ENCODE results near the gene ANKRD44.

Gene ANKRD44

DNA sequence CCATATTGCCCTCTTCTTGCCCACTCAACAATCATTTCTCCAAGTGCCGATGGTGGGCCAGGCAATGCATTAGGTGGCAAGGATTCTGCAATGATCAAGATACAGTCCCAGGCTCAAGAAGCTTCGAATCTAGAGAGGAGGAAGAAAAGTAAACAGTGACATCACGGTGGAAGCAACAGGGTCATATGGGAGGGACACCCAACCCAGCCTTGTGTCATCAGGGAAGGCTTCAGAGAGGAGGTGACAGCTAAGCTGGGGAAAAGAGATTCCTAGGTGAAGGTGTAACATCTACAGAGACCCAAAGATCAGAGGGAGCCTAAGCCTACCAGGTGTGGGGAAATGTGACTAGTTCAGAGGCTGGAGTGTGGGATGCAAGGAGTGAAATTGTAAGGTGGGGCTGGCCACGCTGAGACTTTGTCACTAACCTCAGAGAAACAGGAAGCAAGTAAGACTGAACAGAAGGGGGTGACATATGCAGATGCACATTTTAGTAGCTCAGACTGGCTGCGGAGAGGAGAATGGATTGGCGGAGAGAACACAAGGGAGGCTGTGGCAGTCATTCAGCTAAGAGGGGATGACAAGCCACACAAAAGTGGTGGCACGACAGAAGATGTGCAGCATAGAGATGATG is 104.9 kb downstream of the ANKRD44 start:
- Histone ChIP-seq H3K27ac (ENCODE audit: low read depth, low read length) (no peak overlapping the region), H3K4me1 (ENCODE audit: control insufficient read depth, insufficient read depth, low read length) (no peaks in the 10 kb centered on the region), H3K36me3 (ENCODE audit: control insufficient read depth, insufficient read depth, low read length) (no peaks in the 10 kb centered on the region), H3K9me3 (ENCODE audit: control insufficient read depth, insufficient read depth, low read length) (no peaks in the 10 kb centered on the region), H3K27me3 (ENCODE audit: control insufficient read depth, insufficient read depth, low read length) (no peaks in the 10 kb centered on the region), H3K4me3 (ENCODE audit: low read depth, low read length) (no peak overlapping the region), H3K9ac (ENCODE audit: low read depth, low read length) (no peak overlapping the region)

DNA sequence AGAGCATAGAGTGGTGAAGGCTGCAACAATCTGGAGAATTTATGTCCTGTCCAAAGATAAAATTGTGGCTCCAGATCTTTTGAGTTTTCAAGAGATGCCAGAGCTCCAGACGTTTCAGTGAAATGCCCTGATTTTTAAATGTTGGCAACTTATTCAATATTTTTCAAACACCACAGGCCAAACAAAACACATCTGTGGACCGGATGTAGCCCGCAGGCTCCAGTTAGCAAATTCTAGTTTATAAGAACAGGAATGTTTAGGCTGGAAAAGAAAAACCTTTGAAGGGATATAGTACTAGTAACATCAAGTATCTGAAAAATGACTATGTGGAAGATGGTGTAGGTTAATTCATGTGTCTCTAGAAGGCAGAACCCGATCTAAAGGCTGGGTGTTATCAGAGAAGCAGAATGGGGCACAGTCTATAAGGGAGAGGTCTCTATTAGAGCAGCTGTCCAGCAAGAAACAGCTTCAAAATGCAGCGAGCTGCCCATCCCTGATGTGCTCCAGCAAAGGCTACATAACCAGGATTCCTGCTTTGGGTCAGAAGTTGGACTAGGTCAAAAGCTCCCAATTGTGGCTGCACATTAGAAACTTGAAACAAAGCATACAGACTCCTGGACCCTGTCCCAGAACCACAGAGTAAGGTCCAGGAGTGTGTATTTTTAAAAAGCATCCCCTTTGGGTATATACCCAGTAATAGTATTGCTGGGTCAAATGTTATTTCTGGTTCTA is 105.9 kb downstream of the ANKRD44 start:
- Histone ChIP-seq H3K9ac (ENCODE audit: low read depth, low read length) (no peak overlapping the region), H3K27me3 (ENCODE audit: control insufficient read depth, insufficient read depth, low read length) (no peaks in the 10 kb centered on the region), H3K27ac (ENCODE audit: low read depth, low read length) (no peak overlapping the region), H3K4me1 (ENCODE audit: control insufficient read depth, insufficient read depth, low read length) (no peaks in the 10 kb centered on the region), H3K36me3 (ENCODE audit: control insufficient read depth, insufficient read depth, low read length) (no peaks in the 10 kb centered on the region), H3K4me3 (ENCODE audit: low read depth, low read length) (no peak overlapping the region), H3K9me3 (ENCODE audit: control insufficient read depth, insufficient read depth, low read length) (no peaks in the 10 kb centered on the region)

DNA sequence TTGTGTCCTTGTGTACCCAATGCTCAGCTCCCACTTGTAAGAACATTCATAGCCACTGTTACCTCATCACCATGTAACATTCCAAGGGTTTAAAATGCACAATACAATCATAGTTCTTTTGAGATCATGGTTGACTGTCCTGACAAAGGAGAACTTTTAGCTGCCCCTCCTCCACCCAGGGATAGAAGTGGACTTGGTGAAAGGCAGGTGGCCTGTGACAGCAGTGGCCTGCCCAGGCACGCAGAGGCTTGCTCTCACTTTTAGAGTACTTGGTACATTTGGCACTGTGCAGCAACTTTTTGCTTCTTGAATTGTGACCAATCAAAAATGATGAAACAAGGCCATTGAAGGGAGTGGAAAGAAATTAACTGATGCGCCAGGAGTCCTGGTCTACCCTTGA is 108.7 kb downstream of the ANKRD44 start:
- Histone ChIP-seq H3K4me3 (ENCODE audit: low read depth, low read length) (no peak overlapping the region), H3K36me3 (ENCODE audit: control insufficient read depth, insufficient read depth, low read length) (no peaks in the 10 kb centered on the region), H3K27me3 (ENCODE audit: control insufficient read depth, insufficient read depth, low read length) (no peaks in the 10 kb centered on the region), H3K9ac (ENCODE audit: low read depth, low read length) (no peak overlapping the region), H3K9me3 (ENCODE audit: control insufficient read depth, insufficient read depth, low read length) (no peaks in the 10 kb centered on the region), H3K4me1 (ENCODE audit: control insufficient read depth, insufficient read depth, low read length) (no peaks in the 10 kb centered on the region), H3K27ac (ENCODE audit: low read depth, low read length) (no peak overlapping the region)

DNA sequence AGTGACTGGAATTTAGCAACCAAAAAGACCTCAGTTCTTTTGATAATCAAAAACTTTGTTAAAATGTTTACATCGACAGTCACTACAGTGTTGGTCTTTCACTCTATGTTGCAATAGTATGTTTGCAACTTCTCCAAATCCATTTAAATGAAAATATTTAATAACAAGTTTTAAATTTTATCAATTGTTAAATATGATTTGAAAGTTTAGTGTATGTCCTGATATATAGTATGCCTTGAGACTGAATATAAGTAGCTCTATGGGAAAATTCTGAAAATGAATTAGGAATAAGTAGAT is 109.9 kb downstream of the ANKRD44 start:
- no peaks in the 10 kb centered on the region for H3K4me1 ChIP-seq (ENCODE audit: control insufficient read depth, insufficient read depth, low read length)
- H3K9me3 ChIP-seq (ENCODE audit: control insufficient read depth, insufficient read depth, low read length) = no peaks in the 10 kb centered on the region
- H3K4me3 ChIP-seq (ENCODE audit: low read depth, low read length) = no peak overlapping the region
- no peak overlapping the region for H3K9ac ChIP-seq (ENCODE audit: low read depth, low read length)
- H3K27ac ChIP-seq (ENCODE audit: low read depth, low read length) = no peak overlapping the region
- no peaks in the 10 kb centered on the region for H3K27me3 ChIP-seq (ENCODE audit: control insufficient read depth, insufficient read depth, low read length)
- no peaks in the 10 kb centered on the region for H3K36me3 ChIP-seq (ENCODE audit: control insufficient read depth, insufficient read depth, low read length)

DNA sequence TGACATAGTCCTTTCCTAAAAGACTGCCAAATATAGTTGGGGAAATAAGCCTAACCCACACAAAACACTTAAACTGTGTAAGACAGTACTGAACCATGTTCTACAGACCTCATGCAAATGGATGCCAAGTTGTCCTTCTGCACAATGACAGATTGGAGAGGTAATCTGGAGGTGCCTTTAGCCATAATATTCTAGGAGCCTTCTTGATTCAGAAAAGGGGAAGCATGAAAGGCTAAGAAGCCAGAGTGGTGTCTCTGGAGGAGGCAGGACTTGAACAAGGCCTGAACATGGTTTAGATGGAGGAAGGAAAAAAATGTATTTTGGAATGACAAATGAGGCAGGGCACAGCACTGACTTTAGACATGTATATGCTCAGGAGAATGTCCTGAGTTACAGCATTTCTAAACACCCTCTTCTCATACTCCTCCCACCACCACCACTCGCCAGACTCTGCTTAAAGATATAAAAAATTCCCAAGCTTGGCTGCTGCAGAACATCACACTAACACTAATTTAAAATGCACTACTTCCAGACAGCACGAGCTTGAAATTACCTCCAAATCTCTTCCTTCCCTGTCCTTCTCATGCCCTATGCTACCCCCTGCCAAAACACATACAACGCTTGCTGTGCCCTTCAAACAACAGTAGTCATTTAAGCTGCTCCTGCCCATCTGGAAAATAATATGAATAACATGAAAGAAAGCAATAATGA is 110.4 kb downstream of the ANKRD44 start:
- Histone ChIP-seq H3K27ac (ENCODE audit: low read depth, low read length) (no peak overlapping the region), H3K36me3 (ENCODE audit: control insufficient read depth, insufficient read depth, low read length) (no peaks in the 10 kb centered on the region), H3K4me1 (ENCODE audit: control insufficient read depth, insufficient read depth, low read length) (no peaks in the 10 kb centered on the region), H3K27me3 (ENCODE audit: control insufficient read depth, insufficient read depth, low read length) (no peaks in the 10 kb centered on the region), H3K9me3 (ENCODE audit: control insufficient read depth, insufficient read depth, low read length) (no peaks in the 10 kb centered on the region), H3K9ac (ENCODE audit: low read depth, low read length) (no peak overlapping the region), H3K4me3 (ENCODE audit: low read depth, low read length) (no peak overlapping the region)

DNA sequence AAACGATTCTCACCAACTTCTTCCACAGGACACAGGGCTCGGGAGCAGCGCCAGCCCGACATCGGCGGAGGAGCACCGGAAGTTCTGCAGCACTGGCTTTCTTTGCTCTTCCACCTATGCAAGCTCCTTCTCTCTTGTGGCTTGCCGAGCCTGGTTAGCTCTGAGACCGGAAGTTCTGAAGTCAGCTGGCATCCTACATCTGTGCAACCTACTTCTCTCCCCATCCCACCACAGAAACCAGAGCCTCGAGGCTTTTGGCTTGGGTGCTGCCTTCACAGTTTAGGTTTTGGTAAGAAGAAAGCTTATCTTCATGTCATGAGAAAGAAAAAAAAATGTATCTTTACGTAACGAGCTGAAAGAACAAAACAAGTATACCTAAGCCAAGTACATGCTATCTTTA is 111.7 kb downstream of the ANKRD44 start:
- Histone ChIP-seq H3K36me3 (ENCODE audit: control insufficient read depth, insufficient read depth, low read length) (no peaks in the 10 kb centered on the region), H3K27me3 (ENCODE audit: control insufficient read depth, insufficient read depth, low read length) (no peaks in the 10 kb centered on the region), H3K4me3 (ENCODE audit: low read depth, low read length) (no peak overlapping the region), H3K4me1 (ENCODE audit: control insufficient read depth, insufficient read depth, low read length) (no peaks in the 10 kb centered on the region), H3K9me3 (ENCODE audit: control insufficient read depth, insufficient read depth, low read length) (no peaks in the 10 kb centered on the region), H3K27ac (ENCODE audit: low read depth, low read length) (no peak overlapping the region), H3K9ac (ENCODE audit: low read depth, low read length) (no peak overlapping the region)

DNA sequence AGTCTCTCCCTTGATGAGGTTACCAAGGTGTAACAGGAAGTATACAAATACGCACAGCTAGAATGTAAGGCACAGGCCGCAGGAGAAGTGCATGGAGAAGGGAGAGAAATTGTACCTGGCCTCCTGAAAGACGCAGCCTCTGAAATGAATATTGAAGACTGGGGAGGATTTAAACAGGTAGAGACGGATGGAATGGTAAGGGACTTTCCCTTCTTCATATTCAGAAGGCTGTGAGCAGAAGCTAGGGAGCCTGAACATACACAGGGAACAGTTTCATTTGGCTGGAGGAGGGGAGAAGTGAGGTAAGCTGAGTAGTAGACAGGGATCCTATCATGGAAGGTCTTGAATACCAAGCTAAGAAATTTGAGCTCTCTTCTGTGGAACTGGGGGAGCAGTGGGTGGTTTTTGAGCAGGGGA is 112.7 kb downstream of the ANKRD44 start:
- Histone ChIP-seq H3K27ac (ENCODE audit: low read depth, low read length) (no peak overlapping the region), H3K4me1 (ENCODE audit: control insufficient read depth, insufficient read depth, low read length) (no peaks in the 10 kb centered on the region), H3K4me3 (ENCODE audit: low read depth, low read length) (no peak overlapping the region), H3K9ac (ENCODE audit: low read depth, low read length) (no peak overlapping the region), H3K36me3 (ENCODE audit: control insufficient read depth, insufficient read depth, low read length) (no peaks in the 10 kb centered on the region), H3K9me3 (ENCODE audit: control insufficient read depth, insufficient read depth, low read length) (no peaks in the 10 kb centered on the region), H3K27me3 (ENCODE audit: control insufficient read depth, insufficient read depth, low read length) (no peaks in the 10 kb centered on the region)

DNA sequence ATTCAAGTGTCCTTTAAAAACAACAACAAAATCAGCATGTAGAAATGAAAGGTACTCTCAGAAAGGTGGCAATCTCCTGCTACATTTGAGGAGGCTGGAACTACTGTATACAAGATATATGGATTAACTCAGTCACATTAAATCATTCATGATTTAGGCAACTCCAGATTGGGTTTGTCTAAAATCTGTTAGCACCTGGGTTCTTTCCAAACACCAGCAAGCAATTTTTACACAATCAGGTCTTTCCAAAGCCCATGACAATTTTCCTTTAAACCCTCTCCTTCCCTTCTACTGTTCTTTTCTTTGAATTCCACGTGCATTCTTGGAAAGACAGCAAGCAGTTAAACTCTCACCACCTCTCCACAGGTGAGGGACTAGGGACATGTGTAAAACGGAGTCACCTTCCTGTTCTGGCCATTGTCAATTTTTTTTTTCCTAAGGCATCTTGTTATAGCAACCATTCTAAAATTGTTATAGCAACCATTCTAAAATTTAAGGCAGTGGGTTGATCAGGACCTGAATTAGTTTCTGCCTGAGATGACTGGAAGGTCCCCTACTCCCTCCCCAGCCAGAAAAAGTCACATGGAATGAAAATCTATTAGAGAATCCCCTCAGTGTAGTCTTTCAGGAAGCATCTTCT is 113.9 kb downstream of the ANKRD44 start:
- H3K9me3 ChIP-seq (ENCODE audit: control insufficient read depth, insufficient read depth, low read length) = no peaks in the 10 kb centered on the region
- no peak overlapping the region for H3K9ac ChIP-seq (ENCODE audit: low read depth, low read length)
- peaks cover 2% of the 10 kb centered on the region; the same call in 1 of the 2 replicates for H3K4me1 ChIP-seq (ENCODE audit: control insufficient read depth, insufficient read depth, low read length)
- no peak overlapping the region for H3K27ac ChIP-seq (ENCODE audit: low read depth, low read length)
- H3K27me3 ChIP-seq (ENCODE audit: control insufficient read depth, insufficient read depth, low read length) = no peaks in the 10 kb centered on the region
- no peak overlapping the region for H3K4me3 ChIP-seq (ENCODE audit: low read depth, low read length)
- H3K36me3 ChIP-seq (ENCODE audit: control insufficient read depth, insufficient read depth, low read length) = no peaks in the 10 kb centered on the region

DNA sequence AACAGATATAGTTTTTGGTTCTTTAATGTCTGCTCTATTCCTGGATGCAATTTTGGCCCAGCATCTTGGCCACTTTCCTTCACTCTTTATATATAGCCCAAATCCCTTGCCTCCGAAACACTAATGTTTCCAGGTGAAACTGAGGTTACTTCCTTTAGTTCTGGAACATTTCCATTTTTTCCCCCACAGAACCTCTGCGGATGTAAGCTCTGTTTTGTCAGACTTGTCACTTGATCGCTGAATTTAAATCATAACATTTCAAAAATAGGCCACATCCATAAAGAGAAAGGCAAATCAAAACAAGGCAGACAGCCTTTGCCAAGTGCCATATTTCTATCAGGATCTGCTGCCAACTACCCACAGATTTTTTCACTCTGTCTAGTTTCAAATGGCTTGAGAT is 115.1 kb downstream of the ANKRD44 start:
- no peaks in the 10 kb centered on the region for H3K9me3 ChIP-seq (ENCODE audit: control insufficient read depth, insufficient read depth, low read length)
- no peak overlapping the region for H3K9ac ChIP-seq (ENCODE audit: low read depth, low read length)
- H3K4me1 ChIP-seq (ENCODE audit: control insufficient read depth, insufficient read depth, low read length) = peaks cover 3% of the 10 kb centered on the region; the same call in 1 of the 2 replicates
- no peak overlapping the region for H3K4me3 ChIP-seq (ENCODE audit: low read depth, low read length)
- no peaks in the 10 kb centered on the region for H3K36me3 ChIP-seq (ENCODE audit: control insufficient read depth, insufficient read depth, low read length)
- no peaks in the 10 kb centered on the region for H3K27me3 ChIP-seq (ENCODE audit: control insufficient read depth, insufficient read depth, low read length)
- H3K27ac ChIP-seq (ENCODE audit: low read depth, low read length) = no peak overlapping the region

DNA sequence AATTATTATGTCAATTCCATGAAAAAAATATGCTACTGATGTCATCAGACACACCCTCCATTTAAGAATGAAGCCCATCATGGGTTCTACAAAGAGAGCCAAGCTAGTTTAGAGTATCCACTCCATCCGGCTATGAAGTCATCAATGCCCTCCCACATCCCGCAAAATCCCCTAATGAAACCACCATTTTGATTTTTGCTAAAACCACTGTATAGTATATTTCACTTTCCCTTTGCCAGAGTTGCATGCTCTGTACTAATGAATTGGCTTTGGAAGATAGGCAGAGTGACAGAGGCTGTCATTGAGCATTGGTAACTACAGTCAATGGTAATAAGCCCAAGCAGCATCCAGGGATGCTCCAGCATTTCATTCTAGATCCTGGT is 118.6 kb downstream of the ANKRD44 start:
- Histone ChIP-seq H3K4me3 (ENCODE audit: low read depth, low read length) (no peak overlapping the region), H3K27ac (ENCODE audit: low read depth, low read length) (no peak overlapping the region), H3K9me3 (ENCODE audit: control insufficient read depth, insufficient read depth, low read length) (no peaks in the 10 kb centered on the region), H3K4me1 (ENCODE audit: control insufficient read depth, insufficient read depth, low read length) (peaks cover 11% of the 10 kb centered on the region), H3K9ac (ENCODE audit: low read depth, low read length) (no peak overlapping the region), H3K36me3 (ENCODE audit: control insufficient read depth, insufficient read depth, low read length) (no peaks in the 10 kb centered on the region), H3K27me3 (ENCODE audit: control insufficient read depth, insufficient read depth, low read length) (no peaks in the 10 kb centered on the region)
